Umbilical cord (tissue), 2 donors: ENCODE measurements around the gene TPH2. TPM values are rescaled to one million over a fixed set of nuclear protein-coding genes. Genes with fewer than 3 reads are reported as not detected.

Experiments
- DNase-seq: peaks from one replicate; pipeline ENCODE4 v3.0.0-alpha.2; 2015; ENCODE audit warnings: low spot score
- total RNA-seq: library from RNA; depleted of rRNA; stranded (reverse); fragments of >200 nt; gene quantifications from one replicate; pipeline ENCODE4 v1.2.3, GENCODE V29; 2014; ENCODE audit warnings: low replicate concordance; ENCODE audit not compliant: insufficient read depth

TPH2 gene
- 3.9 TPM for total RNA-seq

GRCh38 chr12:71938728-71939385, at the start of gene TPH2:
TPH2 (plus strand) TSS chr12:71938845; CDS start chr12:71938987, 142 bp downstream.
- DNase-seq = peak; percentile 56

DNA sequence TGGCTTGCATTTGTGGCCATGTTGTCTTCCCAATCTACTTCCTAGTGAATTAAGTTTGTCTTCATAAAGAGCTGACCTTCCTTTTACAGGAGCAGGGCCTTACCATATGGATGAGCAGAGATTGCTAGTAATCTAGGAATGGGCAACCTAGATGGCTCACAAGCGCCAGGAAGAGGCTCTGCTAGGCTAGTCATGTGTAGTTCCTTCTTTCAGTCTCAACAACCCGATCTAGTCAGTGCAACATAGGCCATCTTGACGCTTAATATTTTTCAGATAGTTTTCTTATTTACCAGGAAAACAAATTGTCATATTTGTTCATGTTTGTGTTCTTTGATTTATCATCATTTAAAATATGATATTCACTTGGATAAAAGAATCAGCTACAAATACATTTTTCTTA, 48.2 kb upstream of the TPH2 start:
- DNase-seq = no peak

- no peak for DNase-seq
Measured at GRCh38 chr12:71892059-71892458, 46.6 kb upstream of the TPH2 start.

DNA sequence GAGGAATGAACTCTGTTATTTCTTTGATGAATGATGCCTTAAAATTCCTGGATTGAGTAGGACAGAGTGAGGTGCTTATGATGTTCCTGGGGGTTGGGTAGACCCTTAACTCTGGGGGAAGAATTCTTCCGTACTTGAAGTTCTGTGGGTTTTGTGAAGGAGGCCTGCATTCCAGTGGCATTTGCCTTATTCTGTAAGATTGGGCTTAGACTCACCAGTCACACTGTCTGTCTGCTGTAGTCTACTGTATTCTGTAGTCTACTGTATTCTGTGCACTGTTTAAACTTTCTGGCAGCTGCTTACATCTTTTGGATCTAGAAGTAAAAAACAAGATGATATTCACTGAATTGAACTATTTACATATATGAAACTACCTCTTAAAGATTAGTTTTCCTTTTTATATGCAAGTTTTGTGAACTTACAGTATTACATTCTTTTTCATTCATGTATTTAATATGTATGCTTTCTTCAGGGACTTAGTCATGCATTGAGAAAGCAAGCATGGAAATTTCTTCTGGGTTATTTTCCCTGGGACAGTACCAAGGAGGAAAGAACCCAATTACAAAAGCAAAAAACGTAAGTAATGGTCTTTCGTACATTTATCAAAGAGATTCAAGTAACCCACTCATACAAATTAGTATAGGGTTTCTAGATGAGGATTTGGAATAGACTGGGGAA, 42.3 kb upstream of the TPH2 start:
- DNase-seq = no peak

DNA sequence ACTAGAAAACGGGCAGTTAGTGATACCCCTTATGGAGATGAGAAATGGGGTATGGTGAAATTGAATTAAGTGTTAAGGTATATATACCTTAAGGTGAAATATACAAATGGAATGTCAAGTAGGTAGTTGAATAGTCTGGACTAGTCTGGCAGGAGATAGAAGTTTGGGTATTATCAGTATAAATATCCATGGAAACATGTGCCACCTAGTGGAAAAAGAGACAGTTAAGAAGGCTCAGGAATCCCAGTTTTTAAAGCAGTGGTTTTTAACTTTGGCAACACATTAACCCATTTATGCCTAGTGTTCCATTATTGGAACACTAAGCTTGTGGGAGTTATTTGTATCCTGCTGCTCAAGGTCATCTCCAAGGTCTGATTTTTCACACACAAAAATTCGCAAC, 38.6 kb upstream of the TPH2 start:
- DNase-seq = no peak

- peak; percentile 11 for DNase-seq
Measured at GRCh38 chr12:71904629-71905028, 34.0 kb upstream of the TPH2 start.

GRCh38 chr12:71935594-71935993, 3.1 kb upstream of the TPH2 start:
- DNase-seq = no peak

- no peak for DNase-seq
Measured at GRCh38 chr12:71940068-71940467, 1.4 kb downstream of the TPH2 start.

GRCh38 chr12:71941174-71941573, 2.5 kb downstream of the TPH2 start:
- DNase-seq = no peak

DNA sequence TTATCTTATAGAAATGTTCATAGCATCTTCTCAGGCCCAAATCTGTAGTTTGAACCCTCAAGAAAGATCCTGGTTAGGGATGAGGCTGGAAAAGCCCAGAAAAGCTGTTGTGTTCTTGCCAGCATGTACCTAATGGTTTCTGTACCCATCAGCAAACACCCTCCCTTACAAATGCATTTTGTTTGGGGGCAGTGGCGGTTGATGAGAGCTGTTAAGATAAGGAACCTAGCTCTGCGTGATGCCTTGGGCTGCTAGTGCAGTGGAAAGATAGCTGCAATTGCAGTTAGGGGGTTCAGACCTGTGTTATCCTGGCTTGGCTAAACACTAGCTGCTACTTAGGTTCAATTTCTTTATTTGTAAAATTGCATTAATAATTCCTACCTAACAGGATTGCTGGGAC, 3.6 kb downstream of the TPH2 start:
- no peak for DNase-seq

DNA sequence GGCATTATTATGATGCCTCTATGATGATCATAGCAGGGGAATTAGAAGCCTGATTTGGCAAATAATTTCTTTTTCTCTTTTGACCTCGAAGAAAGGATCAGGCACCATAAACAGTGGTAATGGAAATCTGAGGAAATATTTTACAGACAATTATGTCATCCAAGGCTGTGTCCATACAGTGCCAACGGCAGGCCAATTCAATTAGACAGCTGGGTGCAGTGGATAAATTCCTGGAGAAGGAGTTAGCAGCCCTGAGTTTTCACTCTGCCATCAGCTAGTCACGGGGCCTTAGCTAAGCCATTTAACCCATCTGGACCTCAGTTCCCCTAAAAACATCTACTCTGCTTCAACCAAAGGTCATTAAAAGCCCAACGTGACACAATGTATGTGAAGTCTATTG, 4.1 kb downstream of the TPH2 start:
- DNase-seq = no peak

DNA sequence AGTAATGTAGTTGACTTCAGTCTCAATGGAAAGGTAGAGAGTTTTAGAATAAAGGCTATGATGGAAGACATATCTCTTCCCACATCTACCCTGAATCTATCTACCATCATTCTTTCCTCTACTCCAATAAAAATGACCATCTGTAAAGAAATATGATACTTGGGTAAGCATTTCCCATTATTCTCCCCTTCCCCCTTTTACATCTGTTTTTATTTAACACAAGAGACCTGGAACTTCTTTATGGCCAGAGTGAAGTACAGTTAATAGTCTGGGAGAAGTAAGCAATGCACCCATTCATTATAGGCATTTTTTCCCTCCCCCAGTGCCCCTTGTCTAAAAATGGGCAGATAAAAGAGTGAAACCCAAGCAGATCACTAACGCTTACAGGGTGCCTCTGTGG, 6.5 kb downstream of the TPH2 start:
- no peak for DNase-seq

GRCh38 chr12:71945883-71946282, 7.2 kb downstream of the TPH2 start:
- DNase-seq = no peak

GRCh38 chr12:71947645-71948105, 9.0 kb downstream of the TPH2 start:
- DNase-seq = no peak

- DNase-seq = no peak
Measured at GRCh38 chr12:71948390-71948789, 9.7 kb downstream of the TPH2 start.

DNA sequence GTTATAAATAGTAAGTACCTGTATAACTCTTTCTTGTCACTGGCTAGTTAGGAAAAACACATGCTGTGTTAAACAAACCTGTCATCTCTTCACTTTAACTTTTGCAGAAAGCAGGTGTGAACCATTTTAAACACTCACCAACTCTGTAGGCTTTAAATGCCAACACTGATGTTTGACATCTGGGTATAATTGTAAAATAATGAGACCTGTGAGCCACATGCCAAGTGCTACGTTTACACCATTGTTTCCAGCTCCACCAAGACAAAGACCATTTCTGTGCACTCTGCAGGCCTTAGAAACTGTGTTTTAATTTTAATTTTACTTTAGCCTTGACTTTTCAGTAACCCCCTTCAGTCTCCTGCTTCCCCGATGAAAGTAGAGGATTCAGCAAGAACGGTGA, 11.0 kb downstream of the TPH2 start:
- no peak for DNase-seq

GRCh38 chr12:71950404-71950803, 11.8 kb downstream of the TPH2 start:
- no peak for DNase-seq

- DNase-seq = no peak
Measured at GRCh38 chr12:71950819-71951218, 12.2 kb downstream of the TPH2 start.

- DNase-seq = no peak
Measured at GRCh38 chr12:71954083-71954778, 15.6 kb downstream of the TPH2 start.

GRCh38 chr12:71954861-71955260, 16.2 kb downstream of the TPH2 start:
- DNase-seq = no peak

DNA sequence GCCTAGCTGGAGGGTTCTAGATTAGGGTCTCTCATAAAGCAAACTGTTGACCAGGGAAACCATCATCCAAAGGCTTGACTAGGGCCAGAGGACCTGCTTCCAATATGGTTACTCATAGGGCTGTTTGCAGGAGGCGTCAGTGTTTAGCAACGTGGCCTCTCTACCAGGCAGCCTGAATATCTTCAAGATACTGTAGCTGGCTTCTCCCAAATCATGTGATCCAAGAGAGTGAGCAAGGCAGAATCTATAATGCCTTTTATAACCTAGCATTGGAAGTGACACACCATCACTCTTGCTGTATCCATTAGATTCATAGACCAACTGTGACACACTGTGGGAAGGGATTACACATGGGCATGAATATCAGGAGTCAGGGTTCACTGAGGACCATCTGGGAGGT, 17.3 kb downstream of the TPH2 start:
- DNase-seq = no peak

GRCh38 chr12:71958056-71958455, 19.4 kb downstream of the TPH2 start:
- DNase-seq = no peak

- DNase-seq = no peak
Measured at GRCh38 chr12:71958457-71958856, 19.8 kb downstream of the TPH2 start.
